NCI-H2227 treated with DMSO at 0.1 percent for 48 hours (cell line): ENCODE measurements around the gene NOX4.
"Not testable (repeated sequence)": the region's sequence is repeated elsewhere in the genome, so short reads cannot be mapped to it uniquely, and the experiment has no call there.

Experiments
- DNase-seq: peaks from one replicate; lab custom pipeline; 2025; lab: John Stamatoyannopoulos, UW

Gene NOX4

GRCh38 chr11:89379976-89380771, 111.0 kb downstream of the NOX4 start:
- not testable (repeated sequence) for DNase-seq

GRCh38 chr11:89378986-89379385, 112.2 kb downstream of the NOX4 start:
- not testable (repeated sequence) for DNase-seq

- not testable (repeated sequence) for DNase-seq
Measured at GRCh38 chr11:89369356-89369755, 121.8 kb downstream of the NOX4 start.

- DNase-seq = not testable (repeated sequence)
Measured at GRCh38 chr11:89364856-89365255, 126.3 kb downstream of the NOX4 start.

- no peak for DNase-seq
Measured at GRCh38 chr11:89361734-89362133, 129.4 kb downstream of the NOX4 start.

- DNase-seq = not testable (repeated sequence)
Measured at GRCh38 chr11:89359208-89359607, 132.0 kb downstream of the NOX4 start.

GRCh38 chr11:89358761-89359160, 132.4 kb downstream of the NOX4 start:
- DNase-seq = no peak

GRCh38 chr11:89355646-89356045, 135.5 kb downstream of the NOX4 start:
- no peak for DNase-seq

- DNase-seq = not testable (repeated sequence)
Measured at GRCh38 chr11:89354513-89354912, 136.7 kb downstream of the NOX4 start.

GRCh38 chr11:89347071-89347470, 144.1 kb downstream of the NOX4 start:
- no peak for DNase-seq

- no peak for DNase-seq
Measured at GRCh38 chr11:89346601-89347000, 144.6 kb downstream of the NOX4 start.

- DNase-seq = not testable (repeated sequence)
Measured at GRCh38 chr11:89342880-89343572, 148.1 kb downstream of the NOX4 start.

GRCh38 chr11:89340450-89340849, 150.7 kb downstream of the NOX4 start:
- DNase-seq = not testable (repeated sequence)

- DNase-seq = not testable (repeated sequence)
Measured at GRCh38 chr11:89338073-89338472, 153.1 kb downstream of the NOX4 start.

GRCh38 chr11:89337100-89337650, 154.0 kb downstream of the NOX4 start:
- DNase-seq = not testable (repeated sequence)

GRCh38 chr11:89333704-89334103, 157.5 kb downstream of the NOX4 start:
- not testable (repeated sequence) for DNase-seq

GRCh38 chr11:89331940-89332339, 159.2 kb downstream of the NOX4 start:
- not testable (repeated sequence) for DNase-seq

- DNase-seq = no peak
Measured at GRCh38 chr11:89327885-89328284, 163.3 kb downstream of the NOX4 start.

- DNase-seq = no peak
Measured at GRCh38 chr11:89321401-89321800, 169.8 kb downstream of the NOX4 start.

GRCh38 chr11:89310607-89311006, 180.6 kb downstream of the NOX4 start:
- not testable (repeated sequence) for DNase-seq

GRCh38 chr11:89309321-89309985, 181.7 kb downstream of the NOX4 start:
- DNase-seq = not testable (repeated sequence)

- not testable (repeated sequence) for DNase-seq
Measured at GRCh38 chr11:89308272-89308671, 182.9 kb downstream of the NOX4 start.
